ENCODE measurements around the gene FBXO30. TPM values are rescaled to one million over a fixed set of nuclear protein-coding genes. Genes with fewer than 3 reads are reported as not detected.

The FBXO30 gene
- total and polyA plus RNA-seq, 9 of the 15 experiments (the other 6 are each of a cell fraction or from before 2014, with no cell fraction given) = 3.6 to 12.8 (median 7.1) TPM

GRCh38 chr6:145814501-145815308 is at the start of gene FBXO30 (continued):
- TF ChIP-seq PRPF4 (IDR thresholded peaks at IDR 0.05; ENCODE audit: insufficient read depth, low read depth, low read length, poor library complexity, severe bottlenecking) = peak; percentile 73
- TF ChIP-seq HIVEP1 (CRISPR knock-in tag; IDR thresholded peaks at IDR 0.05) = 0 out of 2 replicates have a peak, but pooled peaks have one; percentile 43
- TF ChIP-seq PPARD (CRISPR knock-in tag; IDR thresholded peaks at IDR 0.05) = no peak
- TF ChIP-seq PCBP2 (IDR thresholded peaks at IDR 0.05; ENCODE audit: low read depth, low read length, poor library complexity, severe bottlenecking) = no peak
- peak; percentile 37; the same call in 1 of the 2 replicates for TF ChIP-seq ETV1 (tag; conservative IDR thresholded peaks at IDR 0.05; ENCODE audit: low read depth)
- peak; percentile 68; the same call in 1 of the 2 replicates for TF ChIP-seq ESRRA (IDR thresholded peaks at IDR 0.05; ENCODE audit: borderline replicate concordance, low read depth)
- no peak for TF ChIP-seq ZBTB26 (CRISPR knock-in tag; IDR thresholded peaks at IDR 0.05)
- peak; percentile 33 to 50 for TF ChIP-seq AFF1 (IDR thresholded peaks at IDR 0.05; ENCODE audit: low read depth in 1 of 2, partially characterized antibody in 2 of 2)
- TF ChIP-seq ZNF398 (CRISPR knock-in tag; IDR thresholded peaks at IDR 0.05) = no peak
- no peak for TF ChIP-seq U2AF2 (optimal IDR thresholded peaks at IDR 0.05; ENCODE audit: low read depth, low read length)
- TF ChIP-seq ZNF174 (CRISPR knock-in tag; IDR thresholded peaks at IDR 0.05) = no peak
- TF ChIP-seq MCM7 (IDR thresholded peaks at IDR 0.05) = no peak
- TF ChIP-seq ZNF311 (CRISPR knock-in tag; IDR thresholded peaks at IDR 0.05) = no peak
- TF ChIP-seq MCM2 (IDR thresholded peaks at IDR 0.05; ENCODE audit: low read depth) = no peak
- no peak for TF ChIP-seq RBM34 (IDR thresholded peaks at IDR 0.05; ENCODE audit: borderline replicate concordance, insufficient read depth, low read length)
- TF ChIP-seq RAD21 (CRISPR knock-in tag; conservative IDR thresholded peaks at IDR 0.05 in 1 of 2, IDR thresholded peaks at IDR 0.05 in 1 of 2) = 0 out of 4 replicates have a peak, but pooled peaks of 1 of the 2 experiments have one; percentile 1
- no peak for TF ChIP-seq ARHGAP35 (IDR thresholded peaks at IDR 0.05; ENCODE audit: partially characterized antibody)
- TF ChIP-seq SRSF7 (optimal IDR thresholded peaks at IDR 0.05; ENCODE audit: low read depth, low read length) = no peak
- no peak for TF ChIP-seq SREBF1 (IDR thresholded peaks at IDR 0.05; ENCODE audit: borderline replicate concordance, low read depth, low read length)

All from K562 (cell line).